Endothelial cell of umbilical vein (primary cell): ENCODE measurements around the gene SEC14L6. TPM values are rescaled to one million over a fixed set of nuclear protein-coding genes. Genes with fewer than 3 reads are reported as not detected.

Experiments
- BruUV-seq: library from RNA; stranded (reverse); fragments of 400-500 nt; replicated peaks from 2 replicates; lab custom pipeline; 2021; lab: Mats Ljungman, UMichigan
- CTCF ChIA-PET: fragments of 300-600, 350-600 bp; sonication (Branson Sonifier 250); formaldehyde crosslinking; loops from one replicate; lab custom pipeline; 2021; ENCODE audit warnings: antibody characterized with exemption, inconsistent platforms; lab: Charles Lee
- POLR2A ChIA-PET: fragments of 300-600, 350-600 bp; sonication (Branson Sonifier 250); formaldehyde crosslinking; loops from one replicate; lab custom pipeline; 2021; ENCODE audit warnings: antibody characterized with exemption, inconsistent platforms; lab: Charles Lee
- DNase-seq: peaks from one replicate; pipeline ENCODE4 v3.0.0-alpha.2; 2011; ENCODE audit warnings: low read depth, low spot score
- FAIRE-seq: peaks from 2 replicates; lab custom pipeline; 2011; peaks lifted over from hg19 to GRCh38; lab: Jason Lieb, UNC
- H2AFZ ChIP-seq: 2 replicates; pipeline ENCODE4 v1.6.0; 2012; ENCODE audit warnings: low read depth, low read length, control low read depth, inconsistent platforms
- H3K27ac ChIP-seq: 2 replicates; pipeline ENCODE4 v1.5.1; 2011; ENCODE audit warnings: low read depth, mild to moderate bottlenecking, control low read depth, low read length, moderate library complexity; ENCODE audit not compliant: insufficient read depth
- H3K27me3 ChIP-seq, 2 experiments: 2 replicates each; pipeline versions ENCODE4 v1.6.0 to v1.6.1; 2011; ENCODE audit warnings: low read length in 2 of 2, mixed read lengths in 1 of 2; ENCODE audit not compliant: control insufficient read depth in 2 of 2, insufficient read depth in 2 of 2
- H3K36me3 ChIP-seq, 2 experiments: 2 replicates in 1 of 2; 3 replicates in 1 of 2; pipeline ENCODE4 v1.5.1; 2011; ENCODE audit warnings: low read length in 2 of 2, mild to moderate bottlenecking in 1 of 2, moderate library complexity in 1 of 2; ENCODE audit not compliant: control insufficient read depth in 2 of 2, insufficient read depth in 2 of 2; ENCODE audit errors: extremely low read depth in 1 of 2
- H3K4me1 ChIP-seq: 3 replicates; pipeline ENCODE4 v1.5.1; 2011; ENCODE audit warnings: mild to moderate bottlenecking, low read length; ENCODE audit not compliant: control insufficient read depth, insufficient read depth; ENCODE audit errors: extremely low read depth
- H3K4me2 ChIP-seq: 2 replicates; pipeline ENCODE4 v1.6.1; 2011; ENCODE audit warnings: low read length, control low read depth, mixed read lengths; ENCODE audit not compliant: insufficient read depth
- H3K4me3 ChIP-seq, 3 experiments: fragments of 200-600 bp in 1 of 3; sonication (generic), shearing (Covaris generic) in 1 of 3; replicated peaks in 1 of 3; 2 replicates each; pipeline ENCODE4 v1.5.1; 2011 to 2016; ENCODE audit warnings: control low read depth in 3 of 3, low read length in 3 of 3, mild to moderate bottlenecking in 2 of 3, inconsistent platforms in 1 of 3, low read depth in 1 of 3, moderate library complexity in 1 of 3; ENCODE audit not compliant: insufficient read depth in 1 of 3
- H3K79me2 ChIP-seq: 2 replicates; pipeline ENCODE4 v1.6.0; 2012; ENCODE audit warnings: low read length, inconsistent platforms; ENCODE audit not compliant: control insufficient read depth, insufficient read depth
- H3K9ac ChIP-seq: replicated peaks from 2 replicates; pipeline ENCODE3; 2011; ENCODE audit warnings: low read length, control low read depth; ENCODE audit not compliant: insufficient read depth; ENCODE audit errors: extremely low read depth
- H3K9me1 ChIP-seq: replicated peaks from 3 replicates; pipeline ENCODE4 v1.6.0; 2011; ENCODE audit warnings: mild to moderate bottlenecking, low read length; ENCODE audit not compliant: control insufficient read depth, insufficient read depth; ENCODE audit errors: extremely low read depth
- H3K9me3 ChIP-seq: replicated peaks from 2 replicates; pipeline ENCODE4 v1.5.1; 2012; ENCODE audit warnings: low read length, inconsistent platforms; ENCODE audit not compliant: control insufficient read depth, insufficient read depth
- H4K20me1 ChIP-seq: replicated peaks from 2 replicates; pipeline ENCODE3; 2011; ENCODE audit warnings: mild to moderate bottlenecking, low read length; ENCODE audit not compliant: control insufficient read depth, insufficient read depth; ENCODE audit errors: extremely low read depth
- EZH2 ChIP-seq: IDR thresholded peaks from 2 replicates; pipeline ENCODE4 v1.6.1; 2012; ENCODE audit warnings: borderline replicate concordance, low read depth, mild to moderate bottlenecking, moderate library complexity, low read length, inconsistent platforms; ENCODE audit not compliant: severe bottlenecking
- FOS ChIP-seq: IDR thresholded peaks from 2 replicates; pipeline ENCODE4 v1.6.1; 2011; ENCODE audit warnings: mild to moderate bottlenecking, low read length, moderate library complexity, borderline replicate concordance; ENCODE audit not compliant: insufficient read depth
- GATA2 ChIP-seq: IDR thresholded peaks from 2 replicates; pipeline ENCODE4 v1.7.0; 2011; ENCODE audit warnings: low read depth, mild to moderate bottlenecking, moderate library complexity, mixed read lengths, low read length; ENCODE audit not compliant: insufficient read length, insufficient read depth
- JUN ChIP-seq: IDR thresholded peaks from 2 replicates; pipeline ENCODE4 v1.6.1; 2011; ENCODE audit warnings: borderline replicate concordance, low read depth; ENCODE audit not compliant: insufficient read length, insufficient read depth
- MAX ChIP-seq: IDR thresholded peaks from 2 replicates; pipeline ENCODE4 v1.6.1; 2011; ENCODE audit not compliant: insufficient read depth, insufficient read length
- MYC ChIP-seq: IDR thresholded peaks from one replicate; pipeline ENCODE4 v1.6.1; 2011; ENCODE audit warnings: mild to moderate bottlenecking, low read depth, low read length
- POLR2A ChIP-seq: IDR thresholded peaks from 2 replicates; pipeline ENCODE4 v1.6.1; 2012; ENCODE audit warnings: low read depth, mild to moderate bottlenecking, control low read depth, low read length
- POLR2AphosphoS5 ChIP-seq: IDR thresholded peaks from 2 replicates; pipeline ENCODE4 v1.6.1; 2012; ENCODE audit warnings: low read depth, mild to moderate bottlenecking, control low read depth, low read length, moderate library complexity; ENCODE audit not compliant: insufficient read depth
- dilution Hi-C: fragments of 300-500 bp; cut with MboI; formaldehyde crosslinking; loops from one replicate; pipeline ENCODE4 v1.15.0; 2019; ENCODE audit warnings: low sequenced_read_pairs; ENCODE audit not compliant: extremely low pct_ligation_motif_present
- intact Hi-C: fragments of 100-400 bp; cut with micrococcal nuclease; formaldehyde crosslinking; loops from one replicate; pipeline ENCODE4 v1.10.0; 2022
- polyA plus RNA-seq, 4 experiments: library from polyadenylated mRNA; depleted of rRNA in 3 of 4; stranded (reverse) in 3 of 4; unstranded in 1 of 4; fragments of >200 nt; gene quantifications; 2 replicates each; pipeline versions ENCODE4 v1.2.1 to v1.2.3, GENCODE V29; 2011 to 2012; ENCODE audit warnings: missing spikeins in 1 of 4
- total RNA-seq: library from RNA; stranded (reverse); gene quantifications from 2 replicates; pipeline ENCODE4 v1.2.3, GENCODE V29; 2021
- TF ChIP-seq, protein P1 (sequence below), 2 donors: IDR thresholded peaks; 1 replicate in 1 of 2; 2 replicates in 1 of 2; pipeline ENCODE4 v1.5.1; 2011; ENCODE audit warnings: low read length in 2 of 2, mild to moderate bottlenecking in 2 of 2, moderate library complexity in 2 of 2, control low read depth in 1 of 2, inconsistent platforms in 1 of 2, low read depth in 1 of 2; ENCODE audit not compliant: insufficient read depth in 1 of 2; ENCODE audit errors: extremely low read depth in 1 of 2

The SEC14L6 gene
- total and polyA plus RNA-seq, 2 donors (not counting 3 experiments of a cell fraction or from before 2014, with no cell fraction given): 0.04 to 0.15 TPM

GRCh38 chr22:30535182-30535581, 11.4 kb downstream of the SEC14L6 start:
- H2AFZ ChIP-seq: no peak overlapping the region
- H3K9me1 ChIP-seq: no peaks in the 10 kb centered on the region
- H3K9ac ChIP-seq: no peak overlapping the region
- H4K20me1 ChIP-seq: no peaks in the 10 kb centered on the region
- H3K79me2 ChIP-seq: no peaks in the 10 kb centered on the region
- no peak overlapping the region for H3K4me3 ChIP-seq
- H3K36me3 ChIP-seq: no peaks in the 10 kb centered on the region
- TF ChIP-seq MAX (no peak), JUN (no peak), POLR2A (no peak), MYC (no peak), EZH2 (no peak), POLR2AphosphoS5 (no peak), GATA2 (no peak), FOS (no peak)
- TF ChIP-seq, protein P1, sequence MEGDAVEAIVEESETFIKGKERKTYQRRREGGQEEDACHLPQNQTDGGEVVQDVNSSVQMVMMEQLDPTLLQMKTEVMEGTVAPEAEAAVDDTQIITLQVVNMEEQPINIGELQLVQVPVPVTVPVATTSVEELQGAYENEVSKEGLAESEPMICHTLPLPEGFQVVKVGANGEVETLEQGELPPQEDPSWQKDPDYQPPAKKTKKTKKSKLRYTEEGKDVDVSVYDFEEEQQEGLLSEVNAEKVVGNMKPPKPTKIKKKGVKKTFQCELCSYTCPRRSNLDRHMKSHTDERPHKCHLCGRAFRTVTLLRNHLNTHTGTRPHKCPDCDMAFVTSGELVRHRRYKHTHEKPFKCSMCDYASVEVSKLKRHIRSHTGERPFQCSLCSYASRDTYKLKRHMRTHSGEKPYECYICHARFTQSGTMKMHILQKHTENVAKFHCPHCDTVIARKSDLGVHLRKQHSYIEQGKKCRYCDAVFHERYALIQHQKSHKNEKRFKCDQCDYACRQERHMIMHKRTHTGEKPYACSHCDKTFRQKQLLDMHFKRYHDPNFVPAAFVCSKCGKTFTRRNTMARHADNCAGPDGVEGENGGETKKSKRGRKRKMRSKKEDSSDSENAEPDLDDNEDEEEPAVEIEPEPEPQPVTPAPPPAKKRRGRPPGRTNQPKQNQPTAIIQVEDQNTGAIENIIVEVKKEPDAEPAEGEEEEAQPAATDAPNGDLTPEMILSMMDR (IDR thresholded peaks at IDR 0.05; ENCODE audit: extremely low read depth in 1 of 2, insufficient read depth in 1 of 2, low read depth in 1 of 2, low read length in 2 of 2): no peak
- no peak for FAIRE-seq
- CTCF ChIA-PET: interaction anchor here (1.4 kb wide), 1 partner anchor 10 kb away, joined by 3 read pairs; no protein-coding TSS in a partner anchor
- no peaks in the 10 kb centered on the region for H3K9me3 ChIP-seq
- no peaks in the 10 kb centered on the region for H3K4me1 ChIP-seq
- H3K4me2 ChIP-seq: no peak overlapping the region
- DNase-seq: no peak
- no peaks in the 10 kb centered on the region for H3K27me3 ChIP-seq
- dilution Hi-C loops (no loop called here), intact Hi-C loops (no loop called here)
- no peak overlapping the region for H3K27ac ChIP-seq
- POLR2A ChIA-PET: no interaction called here
- BruUV-seq: no TSS peak
